Mesothelial cell of epicardium (in vitro differentiated cells): ENCODE data around the gene ADPRH. TPM values are rescaled to one million over a fixed set of nuclear protein-coding genes. Genes with fewer than 3 reads are reported as not detected.

Experiments used
- DNase-seq, 2 experiments: peaks; one replicate each; pipeline ENCODE4 v3.0.0; 2021; ENCODE audit warnings: low spot score in 2 of 2; ENCODE audit not compliant: unreplicated experiment in 2 of 2
- H3K27ac Mint-ChIP-seq: 2 replicates; pipeline ENCODE4 v1.8.0; 2021; ENCODE audit warnings: mixed read lengths
- H3K27me3 Mint-ChIP-seq: 2 replicates; pipeline ENCODE4 v1.8.0; 2021; ENCODE audit warnings: low read depth, mixed read lengths
- H3K36me3 Mint-ChIP-seq: 2 replicates; pipeline ENCODE4 v1.8.0; 2021; ENCODE audit warnings: mixed read lengths
- H3K4me1 Mint-ChIP-seq: 2 replicates; pipeline ENCODE4 v1.8.0; 2021; ENCODE audit warnings: mixed read lengths
- H3K4me3 Mint-ChIP-seq: 2 replicates; pipeline ENCODE4 v1.8.0; 2021; ENCODE audit warnings: mild to moderate bottlenecking, moderate library complexity, mixed read lengths
- H3K9me3 Mint-ChIP-seq: 2 replicates; pipeline ENCODE4 v1.8.0; 2021; ENCODE audit warnings: mixed read lengths
- CTCF ChIP-seq: fragments of 200-600 bp; sonication (generic); IDR thresholded peaks from one replicate; pipeline ENCODE4 v1.5.0; 2021; ENCODE audit warnings: antibody characterized with exemption; ENCODE audit not compliant: unreplicated experiment
- total RNA-seq: library from RNA; stranded (reverse); gene quantifications from 3 replicates; pipeline ENCODE4 v1.2.1, GENCODE V29; 2021

ADPRH gene
- total RNA-seq, 1 donor from 2014 or later: 1.9 TPM

- DNase-seq: no peak
- H3K4me3 Mint-ChIP-seq: no peak overlapping the region
- H3K36me3 Mint-ChIP-seq: no peaks in the 10 kb centered on the region
- TF ChIP-seq CTCF: no peak
- no peak overlapping the region for H3K27ac Mint-ChIP-seq
- no peaks in the 10 kb centered on the region for H3K4me1 Mint-ChIP-seq
- H3K9me3 Mint-ChIP-seq: no peaks in the 10 kb centered on the region
- H3K27me3 Mint-ChIP-seq: no peaks in the 10 kb centered on the region
Observed at GRCh38 chr3:119616056-119616455, 36.8 kb downstream of the ADPRH start.

DNA sequence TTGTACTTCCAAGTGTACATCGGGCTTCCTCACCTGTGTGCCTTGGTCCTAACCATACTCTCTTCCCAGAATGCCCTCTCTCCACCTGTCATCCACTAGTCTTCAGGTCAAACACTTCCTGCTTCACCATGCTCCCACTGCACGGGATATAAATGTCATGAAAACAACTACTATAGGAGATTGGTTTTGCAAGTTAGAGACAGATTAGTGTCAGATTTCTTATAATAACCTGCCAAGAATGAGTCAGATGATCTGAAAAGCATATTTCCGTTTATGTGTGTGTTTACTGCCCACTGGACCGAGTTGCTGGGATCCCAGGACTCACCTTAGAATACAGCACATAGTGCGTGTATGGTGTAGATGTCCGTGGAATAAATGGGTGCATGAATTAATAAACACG, 39.8 kb downstream of the ADPRH start:
- Mint-ChIP-seq H3K4me3 (no peak overlapping the region), H3K4me1 (no peaks in the 10 kb centered on the region), H3K9me3 (peaks cover 2% of the 10 kb centered on the region), H3K27me3 (no peaks in the 10 kb centered on the region), H3K27ac (no peak overlapping the region), H3K36me3 (no peaks in the 10 kb centered on the region)
- no peak for TF ChIP-seq CTCF
- no peak for DNase-seq

- Mint-ChIP-seq H3K9me3 (peaks cover 5% of the 10 kb centered on the region), H3K4me1 (peaks cover 1% of the 10 kb centered on the region), H3K4me3 (no peak overlapping the region), H3K27ac (no peak overlapping the region), H3K27me3 (no peaks in the 10 kb centered on the region), H3K36me3 (no peaks in the 10 kb centered on the region)
- TF ChIP-seq CTCF: no peak
- DNase-seq: no peak
Observed at GRCh38 chr3:119620899-119621298, 41.6 kb downstream of the ADPRH start.

DNA sequence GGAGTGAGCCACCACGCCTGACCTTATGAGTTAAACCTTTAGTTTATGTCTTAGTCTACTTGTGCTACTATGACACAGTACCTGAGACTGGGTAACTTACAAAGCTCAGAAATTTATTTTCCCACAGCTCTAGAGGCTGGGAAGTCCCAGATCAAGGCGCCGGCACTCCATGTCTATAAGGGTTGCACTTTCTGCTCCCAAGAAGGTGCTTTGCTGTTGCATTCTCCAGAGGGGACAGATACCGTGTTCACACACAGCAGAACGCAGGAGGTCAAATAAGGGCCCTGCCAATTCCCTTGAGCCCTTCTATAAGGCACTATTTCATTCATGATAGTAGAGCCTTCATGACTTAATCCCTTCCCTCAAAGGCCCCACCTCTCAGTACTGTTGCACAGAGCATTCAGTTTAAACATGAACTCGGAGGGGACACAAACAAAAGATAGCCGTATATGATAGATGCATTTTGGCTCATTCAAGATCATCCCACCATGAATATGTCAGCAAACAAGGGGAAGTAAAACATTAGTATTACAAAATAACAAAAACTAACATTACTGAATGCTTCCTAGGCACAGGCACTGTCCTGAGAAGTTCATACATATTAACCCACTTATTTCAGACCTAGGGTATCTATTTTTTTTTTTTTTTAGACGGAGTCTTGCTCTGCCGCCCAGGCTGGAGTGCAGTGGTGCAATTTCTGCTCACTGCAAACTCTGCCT, 44.9 kb downstream of the ADPRH start:
- Mint-ChIP-seq H3K4me3 (no peak overlapping the region), H3K27ac (no peak overlapping the region), H3K36me3 (no peaks in the 10 kb centered on the region), H3K9me3 (peaks cover 5% of the 10 kb centered on the region), H3K4me1 (peaks cover 1% of the 10 kb centered on the region), H3K27me3 (no peaks in the 10 kb centered on the region)
- TF ChIP-seq CTCF: no peak
- no peak for DNase-seq

GRCh38 chr3:119625451-119626153, 46.3 kb downstream of the ADPRH start:
- DNase-seq: no peak
- H3K36me3 Mint-ChIP-seq: no peaks in the 10 kb centered on the region
- H3K4me1 Mint-ChIP-seq: peaks cover 8% of the 10 kb centered on the region
- no peak for TF ChIP-seq CTCF
- no peak overlapping the region for H3K27ac Mint-ChIP-seq
- H3K4me3 Mint-ChIP-seq: no peak overlapping the region
- H3K9me3 Mint-ChIP-seq: peaks cover 5% of the 10 kb centered on the region
- H3K27me3 Mint-ChIP-seq: no peaks in the 10 kb centered on the region
